NT2/D1 (cell line): Measurements from ENCODE around the gene MED26.

Experiments
- YY1 ChIP-seq: IDR thresholded peaks from 2 replicates; pipeline ENCODE4 v1.6.1; 2011; ENCODE audit not compliant: insufficient read length, insufficient read depth
- ZNF274 ChIP-seq: IDR thresholded peaks from 2 replicates; pipeline ENCODE4 v1.6.1; 2011; ENCODE audit warnings: mild to moderate bottlenecking, low read depth, low read length

DNA sequence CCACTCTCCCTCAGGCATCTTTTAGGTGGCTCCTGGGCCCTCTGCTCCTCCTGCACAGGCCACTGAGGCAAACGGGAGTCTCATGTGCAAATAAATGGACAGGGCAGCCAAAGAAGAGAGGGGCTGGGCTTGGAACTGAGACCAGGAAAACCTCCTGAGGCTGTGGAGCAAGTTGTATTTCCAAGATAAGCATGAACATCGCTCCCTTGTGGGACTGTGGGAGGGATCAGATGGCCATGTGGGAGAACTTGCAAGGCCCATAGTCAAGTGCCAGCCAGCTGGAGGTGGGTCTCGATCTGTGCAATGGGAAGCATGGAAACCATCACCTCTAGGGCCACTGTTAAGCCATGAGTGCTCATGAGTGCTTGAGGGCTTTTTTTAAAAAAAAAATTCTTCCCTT, 24.9 kb downstream of the MED26 start:
- TF ChIP-seq ZNF274 (no peak), YY1 (no peak)
